ENCODE results near the gene FAM131B.
"Not testable (repeated sequence)": the region's sequence is repeated elsewhere in the genome, so short reads cannot be mapped to it uniquely, and the experiment has no call there.

The FAM131B gene

GRCh38 chr7:143394068-143394467 is 31.6 kb upstream of the FAM131B start:
- Histone ChIP-seq H3K79me2 (ENCODE audit: low read length) (no peaks in the 10 kb centered on the region), H3K36me3 (replicated peaks; ENCODE audit: low read depth, low read length) (peaks cover 17% of the 10 kb centered on the region), H3K27ac (ENCODE audit: low read length) (no peak overlapping the region), H3K9ac (ENCODE audit: low read length) (no peak overlapping the region), H3K4me2 (ENCODE audit: low read length) (no peak overlapping the region), H3K27me3 (ENCODE audit: low read depth, low read length) (0 out of 2 replicates have a peak, but pooled peaks cover 4% of the 10 kb centered on the region), H2AFZ (ENCODE audit: low read depth, low read length) (no peak overlapping the region), H3K9me3 (ENCODE audit: insufficient read depth, low read length) (no peaks in the 10 kb centered on the region), H4K20me1 (ENCODE audit: insufficient read depth, low read length) (0 out of 2 replicates have a peak, but pooled peaks cover 4% of the 10 kb centered on the region), H3K4me1 (ENCODE audit: low read length) (no peaks in the 10 kb centered on the region), H3K4me3 (ENCODE audit: low read length) (no peak overlapping the region)
- TF ChIP-seq EZH2phosphoT487 (IDR thresholded peaks at IDR 0.05; ENCODE audit: low read depth) (no peak), CTCF (IDR thresholded peaks at IDR 0.05; ENCODE audit: low read depth, low read length) (no peak)

GRCh38 chr7:143393267-143394041 is 30.9 kb upstream of the FAM131B start:
- no peak overlapping the region for H3K9ac ChIP-seq (ENCODE audit: low read length)
- no peak overlapping the region for H2AFZ ChIP-seq (ENCODE audit: low read depth, low read length)
- H3K79me2 ChIP-seq (ENCODE audit: low read length) = no peaks in the 10 kb centered on the region
- H3K27me3 ChIP-seq (ENCODE audit: low read depth, low read length) = 0 out of 2 replicates have a peak, but pooled peaks cover 4% of the 10 kb centered on the region
- no peak overlapping the region for H3K27ac ChIP-seq (ENCODE audit: low read length)
- no peak overlapping the region for H3K4me3 ChIP-seq (ENCODE audit: low read length)
- no peaks in the 10 kb centered on the region for H3K9me3 ChIP-seq (ENCODE audit: insufficient read depth, low read length)
- TF ChIP-seq CTCF (IDR thresholded peaks at IDR 0.05; ENCODE audit: low read depth, low read length) = no peak
- TF ChIP-seq EZH2phosphoT487 (IDR thresholded peaks at IDR 0.05; ENCODE audit: low read depth) = no peak
- peaks cover 20% of the 10 kb centered on the region for H3K36me3 ChIP-seq (replicated peaks; ENCODE audit: low read depth, low read length)
- no peaks in the 10 kb centered on the region for H3K4me1 ChIP-seq (ENCODE audit: low read length)
- H3K4me2 ChIP-seq (ENCODE audit: low read length) = no peak overlapping the region
- H4K20me1 ChIP-seq (ENCODE audit: insufficient read depth, low read length) = 0 out of 2 replicates have a peak, but pooled peaks cover 4% of the 10 kb centered on the region

- Histone ChIP-seq H3K36me3 (replicated peaks; ENCODE audit: low read depth, low read length) (peaks cover 20% of the 10 kb centered on the region), H3K4me1 (ENCODE audit: low read length) (no peaks in the 10 kb centered on the region), H3K27me3 (ENCODE audit: low read depth, low read length) (0 out of 2 replicates have a peak, but pooled peaks cover 3% of the 10 kb centered on the region), H3K4me2 (ENCODE audit: low read length) (no peak overlapping the region), H3K4me3 (ENCODE audit: low read length) (no peak overlapping the region), H3K79me2 (ENCODE audit: low read length) (no peaks in the 10 kb centered on the region), H3K9ac (ENCODE audit: low read length) (no peak overlapping the region), H3K27ac (ENCODE audit: low read length) (no peak overlapping the region), H3K9me3 (ENCODE audit: insufficient read depth, low read length) (no peaks in the 10 kb centered on the region), H4K20me1 (ENCODE audit: insufficient read depth, low read length) (0 out of 2 replicates have a peak, but pooled peaks cover 4% of the 10 kb centered on the region), H2AFZ (ENCODE audit: low read depth, low read length) (no peak overlapping the region)
- TF ChIP-seq EZH2phosphoT487 (IDR thresholded peaks at IDR 0.05; ENCODE audit: low read depth) (no peak), CTCF (IDR thresholded peaks at IDR 0.05; ENCODE audit: low read depth, low read length) (no peak)
These were observed 30.4 kb upstream of the FAM131B start for GRCh38 chr7:143392875-143393266.

- H2AFZ ChIP-seq (ENCODE audit: low read depth, low read length); H3K27me3 ChIP-seq (ENCODE audit: low read depth, low read length); H3K4me1 ChIP-seq (ENCODE audit: low read length); H3K4me3 ChIP-seq (ENCODE audit: low read length); H3K9me3 ChIP-seq (ENCODE audit: insufficient read depth, low read length); H3K4me2 ChIP-seq (ENCODE audit: low read length); H3K79me2 ChIP-seq (ENCODE audit: low read length); H4K20me1 ChIP-seq (ENCODE audit: insufficient read depth, low read length); H3K9ac ChIP-seq (ENCODE audit: low read length); H3K27ac ChIP-seq (ENCODE audit: low read length): not testable (repeated sequence)
- peaks cover 20% of the 10 kb centered on the region for H3K36me3 ChIP-seq (replicated peaks; ENCODE audit: low read depth, low read length)
These were observed 29.9 kb upstream of the FAM131B start for GRCh38 chr7:143392427-143392826.
